CD4-positive, alpha-beta T cell (primary cell): Measurements from ENCODE around the gene EMP1. TPM values are rescaled to one million over a fixed set of nuclear protein-coding genes. Genes with fewer than 3 reads are reported as not detected.
A peak's percentile ranks its signal among the peaks of the same experiment; 100 is the strongest.

Experiments
- ATAC-seq: fragments of 200-7000 bp; cut with Tn5 transposase; one replicate; pipeline ENCODE4 v1.10.0; 2022; ENCODE audit warnings: mild to moderate bottlenecking; ENCODE audit not compliant: poor library complexity
- CTCF ChIA-PET: fragments of 350-600 bp; sonication (Branson Sonifier 250); formaldehyde crosslinking; loops from one replicate; lab custom pipeline; 2021; ENCODE audit warnings: antibody characterized with exemption, inconsistent platforms; lab: Charles Lee
- POLR2A ChIA-PET: fragments of 350-600 bp; sonication (Branson Sonifier 250); formaldehyde crosslinking; loops from one replicate; lab custom pipeline; 2021; ENCODE audit warnings: antibody characterized with exemption, inconsistent platforms; lab: Charles Lee
- DNase-seq, 14 experiments: peaks; one replicate each; pipeline ENCODE4 v3.0.0-alpha.2; 2013 to 2020; ENCODE audit warnings: mixed read lengths in 2 of 14
- H3K27ac ChIP-seq, 2 donors: one replicate each; pipeline versions ENCODE4 v1.5.1 to v1.7.0; 2013; ENCODE audit warnings: low read length in 2 of 2, low read depth in 1 of 2, mild to moderate bottlenecking in 1 of 2
- H3K27me3 ChIP-seq, 2 experiments: 1 replicate in 1 of 2; 2 replicates in 1 of 2; pipeline versions ENCODE4 v1.6.1 to v1.7.0; 2013; ENCODE audit warnings: low read length in 2 of 2, control low read depth in 1 of 2, mild to moderate bottlenecking in 1 of 2, moderate library complexity in 1 of 2; ENCODE audit not compliant: insufficient read depth in 2 of 2, control insufficient read depth in 1 of 2
- H3K36me3 ChIP-seq: one replicate; pipeline ENCODE4 v1.6.1; 2013; ENCODE audit warnings: low read length, control low read depth; ENCODE audit not compliant: insufficient read depth
- H3K4me1 ChIP-seq: one replicate; pipeline ENCODE4 v1.6.1; 2013; ENCODE audit warnings: low read length, control low read depth; ENCODE audit not compliant: insufficient read depth
- H3K4me3 ChIP-seq: one replicate; pipeline ENCODE4 v1.5.1; 2013; ENCODE audit warnings: mild to moderate bottlenecking, low read length, moderate library complexity
- H3K9me3 ChIP-seq, 2 experiments: 1 replicate in 1 of 2; 2 replicates in 1 of 2; pipeline versions ENCODE4 v1.6.1 to v1.7.0; 2013; ENCODE audit warnings: low read length in 2 of 2, mild to moderate bottlenecking in 2 of 2, control low read depth in 1 of 2, moderate library complexity in 1 of 2; ENCODE audit not compliant: control insufficient read depth in 1 of 2, insufficient read depth in 1 of 2
- H3K27ac Mint-ChIP-seq: one replicate; pipeline ENCODE4 v1.8.0; 2020; ENCODE audit warnings: mixed read lengths
- H3K27me3 Mint-ChIP-seq: one replicate; pipeline ENCODE4 v1.8.0; 2021; ENCODE audit warnings: mixed read lengths
- H3K36me3 Mint-ChIP-seq: one replicate; pipeline ENCODE4 v1.8.0; 2021; ENCODE audit warnings: low read depth, mixed read lengths
- H3K4me1 Mint-ChIP-seq: one replicate; pipeline ENCODE4 v1.8.0; 2021; ENCODE audit warnings: low read depth, mixed read lengths
- H3K4me3 Mint-ChIP-seq: one replicate; pipeline ENCODE4 v1.8.0; 2020; ENCODE audit warnings: mild to moderate bottlenecking, mixed read lengths
- H3K9me3 Mint-ChIP-seq: one replicate; pipeline ENCODE4 v1.8.0; 2020; ENCODE audit warnings: mixed read lengths
- CTCF ChIP-seq: fragments of 200-600 bp; IDR thresholded peaks from one replicate; pipeline ENCODE4 v1.8.0; 2022; ENCODE audit warnings: antibody characterized with exemption, mild to moderate bottlenecking
- intact Hi-C, 2 experiments: fragments of 100-400 bp; cut with DNase I in 1 of 2; cut with micrococcal nuclease in 1 of 2; formaldehyde crosslinking; loops; one replicate each; pipeline versions ENCODE4 v1.15.1 to v1.9.0; 2023 to 2025; cut with DNase I, micrococcal nuclease
- total RNA-seq, 174 experiments: library from RNA in 2 of 174; stranded (reverse) in 2 of 174; gene quantifications; one replicate each; pipeline ENCODE4 v1.2.3 and lab custom pipeline; 2021 to 2026

Gene EMP1
- total RNA-seq, 2 experiments from 2014 or later: 9.0 to 9.1 TPM

- Histone ChIP-seq H3K36me3 (no peaks in the 10 kb centered on the region), H3K27ac (no peak overlapping the region), H3K27me3 (no peaks in the 10 kb centered on the region), H3K4me3 (no peak overlapping the region), H3K4me1 (peaks cover 6% of the 10 kb centered on the region), H3K9me3 (no peaks in the 10 kb centered on the region)
- Mint-ChIP-seq H3K4me3 (no peak overlapping the region), H3K36me3 (no peaks in the 10 kb centered on the region), H3K4me1 (peaks cover 12% of the 10 kb centered on the region), H3K27me3 (no peaks in the 10 kb centered on the region), H3K9me3 (no peaks in the 10 kb centered on the region), H3K27ac (no peak overlapping the region)
- ChIA-PET CTCF (no interaction called here), POLR2A (interaction anchor here (0.9 kb wide), 1 partner anchor 10 kb away, joined by 4 read pairs; the partner anchor contains the start of gene EMP1)
- intact Hi-C loops: no loop called here
- TF ChIP-seq CTCF: no peak
- ATAC-seq: no peak
- DNase-seq: peak in 2 of 14 experiments; percentile 11 to 22
Observed at GRCh38 chr12:13205809-13206559, 9.5 kb downstream of the EMP1 start.

DNA sequence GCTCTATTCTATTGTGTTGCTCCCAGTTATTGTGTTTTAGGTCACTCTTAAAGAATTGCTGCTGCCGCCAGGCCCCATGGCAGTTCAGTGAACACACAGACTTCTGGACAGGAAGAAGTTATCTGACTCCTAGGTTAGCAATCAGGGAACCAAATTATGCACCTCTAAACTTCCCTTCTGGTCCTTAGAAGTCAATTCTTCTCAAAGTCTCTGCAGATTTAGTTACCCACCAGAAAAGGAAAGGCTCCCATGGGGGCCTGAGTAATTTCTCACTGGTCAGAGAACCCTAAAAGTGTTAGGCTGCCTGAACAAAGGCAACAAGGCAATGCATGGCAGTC, 10.0 kb downstream of the EMP1 start:
- intact Hi-C loops: no loop called here
- Mint-ChIP-seq H3K36me3 (no peaks in the 10 kb centered on the region), H3K27me3 (no peaks in the 10 kb centered on the region), H3K27ac (no peak overlapping the region), H3K4me1 (peaks cover 12% of the 10 kb centered on the region), H3K9me3 (no peaks in the 10 kb centered on the region), H3K4me3 (no peak overlapping the region)
- Histone ChIP-seq H3K4me1 (peaks cover 6% of the 10 kb centered on the region), H3K27ac (no peak overlapping the region), H3K27me3 (no peaks in the 10 kb centered on the region), H3K4me3 (no peak overlapping the region), H3K36me3 (no peaks in the 10 kb centered on the region), H3K9me3 (no peaks in the 10 kb centered on the region)
- POLR2A ChIA-PET: interaction anchor here (0.9 kb wide), 1 partner anchor 11 kb away, joined by 4 read pairs; the partner anchor contains the start of gene EMP1
- no peak for DNase-seq
- no peak for ATAC-seq
- CTCF ChIA-PET: no interaction called here
- TF ChIP-seq CTCF: no peak

- intact Hi-C loops: no loop called here
- H3K4me3 Mint-ChIP-seq: no peak overlapping the region
- POLR2A ChIA-PET: interaction anchor here (1.3 kb wide), 1 partner anchor 108 kb away, joined by 3 read pairs; no protein-coding TSS in a partner anchor
- H3K9me3 Mint-ChIP-seq: no peaks in the 10 kb centered on the region
- DNase-seq (peak in 4 of 14 experiments; percentile 24 to 50 (median 36)), ATAC-seq (peak; percentile 43)
- Histone ChIP-seq H3K27me3 (no peaks in the 10 kb centered on the region), H3K4me3 (no peak overlapping the region), H3K36me3 (no peaks in the 10 kb centered on the region), H3K27ac (no peak overlapping the region), H3K4me1 (peaks cover 12% of the 10 kb centered on the region), H3K9me3 (no peaks in the 10 kb centered on the region)
- H3K36me3 Mint-ChIP-seq: no peaks in the 10 kb centered on the region
- H3K27ac Mint-ChIP-seq: no peak overlapping the region
- TF ChIP-seq CTCF: peak; percentile 18
- peaks cover 19% of the 10 kb centered on the region for H3K4me1 Mint-ChIP-seq
- no peaks in the 10 kb centered on the region for H3K27me3 Mint-ChIP-seq
- CTCF ChIA-PET: interaction anchor here (1.2 to 1.4 kb wide), 2 partner anchors 110 to 123 kb away, joined by 3 to 4 read pairs; no protein-coding TSS in a partner anchor
Observed at GRCh38 chr12:13208533-13209435, 12.3 kb downstream of the EMP1 start.
